MM.1S (cell line): ENCODE results near the gene EXOC3.

Experiments
- CTCF ChIP-seq: fragments of 300-600 bp; sonication (generic); IDR thresholded peaks from 2 replicates; pipeline ENCODE4 v1.5.1; 2016; ENCODE audit warnings: antibody characterized with exemption, low read length, mixed read lengths
- EZH2 ChIP-seq: fragments of 300-600 bp; sonication (generic); optimal IDR thresholded peaks from 2 replicates; pipeline ENCODE3; 2017; ENCODE audit warnings: low read depth, mild to moderate bottlenecking, antibody characterized with exemption, low read length, mixed read lengths
- EZH2phosphoT487 ChIP-seq: fragments of 300-600 bp; sonication (generic); IDR thresholded peaks from 2 replicates; pipeline ENCODE4 v1.6.1; 2018; ENCODE audit warnings: antibody characterized with exemption, low read length

GRCh38 chr5:444226-444625 is 1.2 kb downstream of the EXOC3 start:
- TF ChIP-seq CTCF = no peak
- no peak for TF ChIP-seq EZH2phosphoT487
- TF ChIP-seq EZH2 = no peak
